GM12878 (cell line): ENCODE measurements around the gene IFITM2. TPM values are rescaled to one million over a fixed set of nuclear protein-coding genes. Genes with fewer than 3 reads are reported as not detected.

Source experiments
- ATAC-seq: fragments of 200-7000 bp; cut with Tn5 transposase; 3 replicates; pipeline ENCODE4 v1.9.1; 2020; ENCODE audit warnings: mild to moderate bottlenecking, moderate library complexity
- BruUV-seq: library from RNA; stranded (reverse); fragments of 400-500 nt; replicated peaks from 2 replicates; lab custom pipeline; 2021; lab: Mats Ljungman, UMichigan
- CTCF ChIA-PET: fragments of 300-600 bp; sonication (Branson Sonifier 250); formaldehyde crosslinking; extraction: SDS; loops from one replicate; lab custom pipeline; 2021; ENCODE audit warnings: inconsistent platforms; lab: Yijun Ruan, JAX
- POLR2A ChIA-PET: fragments of 350-600 bp; formaldehyde crosslinking; extraction: SDS; loops from one replicate; lab custom pipeline; 2021; ENCODE audit warnings: inconsistent platforms; lab: Charles Lee
- RAD21 ChIA-PET: fragments of 300-600 bp; sonication (Branson Sonifier 250); formaldehyde crosslinking; loops from one replicate; lab custom pipeline; 2023; ENCODE audit warnings: antibody characterized with exemption; ENCODE audit not compliant: unreplicated experiment; lab: Charles Lee
- SMC1A ChIA-PET: fragments of 300-600 bp; sonication (Branson Sonifier 250); formaldehyde crosslinking; loops from one replicate; lab custom pipeline; 2023; ENCODE audit not compliant: unreplicated experiment, uncharacterized antibody; lab: Charles Lee
- DNase-seq: peaks from one replicate; pipeline ENCODE4 v3.0.0-alpha.2; 2011; ENCODE audit warnings: low read depth, low spot score
- FAIRE-seq: peaks from 3 replicates; lab custom pipeline; 2011; peaks lifted over from hg19 to GRCh38; lab: Jason Lieb, UNC
- H2AFZ ChIP-seq: 2 replicates; pipeline ENCODE4 v1.6.0; 2011; ENCODE audit warnings: low read depth, low read length, control low read depth; ENCODE audit not compliant: control insufficient read depth
- H3K27ac ChIP-seq: 2 replicates; pipeline ENCODE4 v1.5.1; 2011; ENCODE audit warnings: control low read depth; ENCODE audit not compliant: control insufficient read depth, insufficient read depth
- H3K27me3 ChIP-seq, 2 experiments: replicated peaks in 1 of 2; 2 replicates each; pipeline versions ENCODE4 v1.6.0 to v1.6.1; 2011; ENCODE audit warnings: low read length in 1 of 2; ENCODE audit not compliant: control insufficient read depth in 2 of 2, insufficient read depth in 2 of 2
- H3K36me3 ChIP-seq, 2 experiments: 2 replicates each; pipeline ENCODE4 v1.5.1; 2011; ENCODE audit warnings: low read length in 1 of 2; ENCODE audit not compliant: control insufficient read depth in 2 of 2, insufficient read depth in 2 of 2
- H3K4me1 ChIP-seq: 2 replicates; pipeline ENCODE4 v1.6.1; 2011; ENCODE audit warnings: mild to moderate bottlenecking, low read length, moderate library complexity, mixed read lengths; ENCODE audit not compliant: control insufficient read depth, insufficient read depth
- H3K4me2 ChIP-seq: 2 replicates; pipeline ENCODE4 v1.6.0; 2011; ENCODE audit warnings: control low read depth; ENCODE audit not compliant: control insufficient read depth, insufficient read depth
- H3K4me3 ChIP-seq: fragments of 200-600 bp; sonication (generic); 2 replicates; pipeline ENCODE4 v1.5.1; 2016
- H3K79me2 ChIP-seq: 2 replicates; pipeline ENCODE4 v1.6.0; 2011; ENCODE audit warnings: low read length; ENCODE audit not compliant: control insufficient read depth, insufficient read depth
- H3K9ac ChIP-seq: 2 replicates; pipeline ENCODE4 v1.8.0; 2011; ENCODE audit warnings: low read length, control low read depth, mixed read lengths; ENCODE audit not compliant: control insufficient read depth, insufficient read depth
- H3K9me3 ChIP-seq: replicated peaks from 3 replicates; pipeline ENCODE4 v1.5.1; 2011; ENCODE audit warnings: mild to moderate bottlenecking, low read length; ENCODE audit not compliant: control insufficient read depth, insufficient read depth
- H4K20me1 ChIP-seq: 2 replicates; pipeline ENCODE4 v1.6.0; 2011; ENCODE audit not compliant: control insufficient read depth, insufficient read depth
- BACH1 ChIP-seq: fragments of 450-650 bp; IDR thresholded peaks from 2 replicates; pipeline ENCODE4 v1.6.1; 2017; ENCODE audit warnings: mild to moderate bottlenecking, borderline replicate concordance
- BCL11A ChIP-seq: IDR thresholded peaks from 2 replicates; pipeline ENCODE4 v1.6.1; 2011; ENCODE audit warnings: low read depth, low read length
- BHLHE40 ChIP-seq, 2 experiments: fragments of 450-650 bp in 1 of 2; IDR thresholded peaks; 2 replicates each; pipeline ENCODE4 v1.6.1; 2011 to 2017; ENCODE audit warnings: low read depth in 2 of 2, borderline replicate concordance in 1 of 2, improper control_type of control experiment in 1 of 2, low read length in 1 of 2, mild to moderate bottlenecking in 1 of 2
- BMI1 ChIP-seq: fragments of 450-650 bp; IDR thresholded peaks from 2 replicates; pipeline ENCODE4 v1.6.1; 2016; ENCODE audit warnings: mild to moderate bottlenecking, moderate library complexity, borderline replicate concordance
- EGR1 ChIP-seq, 2 experiments: IDR thresholded peaks; 1 replicate in 1 of 2; 2 replicates in 1 of 2; pipeline ENCODE4 v1.6.1; 2011 to 2012; ENCODE audit warnings: low read depth in 2 of 2, low read length in 2 of 2, borderline replicate concordance in 1 of 2, mild to moderate bottlenecking in 1 of 2, moderate library complexity in 1 of 2
- GABPA ChIP-seq: IDR thresholded peaks from 2 replicates; pipeline ENCODE4 v1.6.1; 2014; ENCODE audit warnings: antibody characterized with exemption, low read depth, mild to moderate bottlenecking, inconsistent platforms
- HDGF ChIP-seq: fragments of 450-650 bp; IDR thresholded peaks from 2 replicates; pipeline ENCODE4 v1.6.1; 2016; ENCODE audit warnings: antibody characterized with exemption
- MEF2B ChIP-seq: fragments of 450-650 bp; IDR thresholded peaks from 2 replicates; pipeline ENCODE4 v1.6.1; 2018; ENCODE audit warnings: mild to moderate bottlenecking, moderate library complexity; ENCODE audit not compliant: partially characterized antibody, poor library complexity, severe bottlenecking
- NFYA ChIP-seq: IDR thresholded peaks from 2 replicates; pipeline ENCODE4 v1.6.1; 2011; ENCODE audit warnings: low read depth, mild to moderate bottlenecking, low read length, improper control_type of control experiment, borderline replicate concordance
- PML ChIP-seq: IDR thresholded peaks from 2 replicates; pipeline ENCODE4 v1.6.1; 2012; ENCODE audit warnings: low read length, inconsistent platforms
- POLR2AphosphoS5 ChIP-seq: IDR thresholded peaks from 2 replicates; pipeline ENCODE4 v1.6.1; 2011; ENCODE audit warnings: mild to moderate bottlenecking, low read length, inconsistent platforms
- SP1 ChIP-seq: IDR thresholded peaks from one replicate; pipeline ENCODE4 v1.6.1; 2011; ENCODE audit warnings: low read depth, low read length
- STAT3 ChIP-seq: IDR thresholded peaks from 2 replicates; pipeline ENCODE4 v1.6.1; 2011; ENCODE audit warnings: low read depth, low read length, improper control_type of control experiment
- TAF1 ChIP-seq: IDR thresholded peaks from 2 replicates; pipeline ENCODE4 v1.6.1; 2011; ENCODE audit warnings: mild to moderate bottlenecking, low read depth, low read length, borderline replicate concordance
- TARDBP ChIP-seq: IDR thresholded peaks from 2 replicates; pipeline ENCODE4 v1.6.1; 2016; ENCODE audit warnings: borderline replicate concordance
- TCF3 ChIP-seq: IDR thresholded peaks from 2 replicates; pipeline ENCODE4 v1.6.1; 2012; ENCODE audit warnings: low read depth, mild to moderate bottlenecking, low read length, borderline replicate concordance; ENCODE audit not compliant: insufficient read depth
- WGBS: methylation state at CpG from one replicate; pipeline ENCODE4 v1.1.6; 2016; ENCODE audit warnings: low lambda C conversion rate; ENCODE audit not compliant: insufficient replicate concordance, insufficient coverage; ENCODE audit errors: missing lambda C conversion rate; 5-methylcytosine and 5-hydroxymethylcytosine counted together
- in situ Hi-C: fragments of 300-500 bp; cut with MboI; formaldehyde crosslinking; loops from 9 replicates; pipeline ENCODE4 v1.14.3; 2018; ENCODE audit warnings: mixed read lengths
- intact Hi-C: fragments of 100-400 bp; cut with micrococcal nuclease; formaldehyde crosslinking; loops from one replicate; pipeline ENCODE4 v1.14.2; 2022; ENCODE audit not compliant: unreplicated experiment
- polyA plus RNA-seq, 11 experiments: library from polyadenylated mRNA; depleted of rRNA in 4 of 11; unstranded in 6 of 11; stranded (reverse) in 5 of 11; fragments of >200 nt; fragmentation: Nextera tagmentation in 4 of 11; fragmentation: Illumina TruSeq in 1 of 11; extraction: Ambion mirVana in 4 of 11; extraction: Trizol in 1 of 11; gene quantifications; 1 replicate in 1 of 11; 2 replicates in 10 of 11; pipeline versions ENCODE4 v1.2.1 to v1.2.3, GENCODE V29; 2011 to 2016; ENCODE audit warnings: inconsistent platforms in 2 of 11, missing spikeins in 2 of 11, low read depth in 1 of 11
- total RNA-seq, 4 experiments: library from RNA; depleted of rRNA in 3 of 4; stranded (reverse); fragments of >200 nt in 3 of 4; fragmentation: Illumina TruSeq in 1 of 4; extraction: Trizol in 1 of 4; gene quantifications; 2 replicates each; pipeline versions ENCODE4 v1.2.1 to v1.2.3, GENCODE V29; 2013 to 2021
- TF ChIP-seq, protein P1 (sequence below): fragments of 450-650 bp; conservative IDR thresholded peaks from 2 replicates; pipeline ENCODE4 v1.6.1; 2017; ENCODE audit warnings: mild to moderate bottlenecking, moderate library complexity
- TF ChIP-seq, protein P2 (sequence below): fragments of 450-650 bp; IDR thresholded peaks from 2 replicates; pipeline ENCODE4 v1.6.1; 2018; ENCODE audit warnings: mild to moderate bottlenecking, low read depth, moderate library complexity; ENCODE audit not compliant: partially characterized antibody

IFITM2 gene
- total and polyA plus RNA-seq, 10 of the 15 experiments (the other 5 are each of a cell fraction or from before 2014, with no cell fraction given): 116 to 3,672 (median 724) TPM

DNA sequence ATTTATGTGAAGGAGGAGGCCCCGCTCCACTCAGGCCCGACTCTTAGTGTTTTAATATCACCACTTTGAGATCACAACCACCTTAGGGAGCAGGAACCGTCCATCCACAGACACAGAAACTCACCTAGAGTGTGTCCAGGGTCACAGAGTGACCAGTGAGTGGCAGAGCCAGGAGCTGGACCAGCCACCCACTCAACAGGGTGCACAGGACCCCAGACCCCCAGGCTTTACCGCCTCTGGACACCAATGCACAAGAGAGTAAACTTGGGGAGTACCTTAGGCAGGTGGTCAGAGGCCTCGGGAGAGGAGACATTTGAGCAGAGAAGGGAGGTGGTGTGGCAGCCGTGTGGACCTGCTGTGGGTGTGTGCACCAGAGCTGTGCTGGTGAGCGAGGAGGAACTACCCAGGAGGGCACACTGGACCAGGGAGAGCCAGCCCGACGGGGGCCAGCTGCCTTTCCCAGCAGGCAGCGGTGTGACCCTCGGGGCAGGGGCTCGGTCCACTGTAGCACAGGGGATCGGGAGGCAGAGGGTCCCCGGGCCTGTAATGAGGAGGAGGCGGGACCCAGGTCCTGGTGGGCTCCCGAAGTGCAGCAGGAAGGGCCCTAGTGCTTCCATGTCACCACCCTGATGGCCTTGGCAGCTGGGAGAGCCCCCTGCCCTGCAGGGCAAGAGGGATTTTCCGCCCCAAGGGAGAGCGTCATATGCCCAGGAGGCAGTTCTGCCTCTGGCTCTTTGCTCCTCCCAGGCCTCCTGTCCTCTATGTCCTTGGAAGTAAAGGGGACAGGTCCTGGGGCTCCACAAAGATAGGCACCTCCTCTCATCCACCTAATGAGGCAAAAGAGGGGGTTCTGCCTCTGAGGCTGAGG is 36.9 kb upstream of the IFITM2 start (continued):
- TF ChIP-seq, protein P1, sequence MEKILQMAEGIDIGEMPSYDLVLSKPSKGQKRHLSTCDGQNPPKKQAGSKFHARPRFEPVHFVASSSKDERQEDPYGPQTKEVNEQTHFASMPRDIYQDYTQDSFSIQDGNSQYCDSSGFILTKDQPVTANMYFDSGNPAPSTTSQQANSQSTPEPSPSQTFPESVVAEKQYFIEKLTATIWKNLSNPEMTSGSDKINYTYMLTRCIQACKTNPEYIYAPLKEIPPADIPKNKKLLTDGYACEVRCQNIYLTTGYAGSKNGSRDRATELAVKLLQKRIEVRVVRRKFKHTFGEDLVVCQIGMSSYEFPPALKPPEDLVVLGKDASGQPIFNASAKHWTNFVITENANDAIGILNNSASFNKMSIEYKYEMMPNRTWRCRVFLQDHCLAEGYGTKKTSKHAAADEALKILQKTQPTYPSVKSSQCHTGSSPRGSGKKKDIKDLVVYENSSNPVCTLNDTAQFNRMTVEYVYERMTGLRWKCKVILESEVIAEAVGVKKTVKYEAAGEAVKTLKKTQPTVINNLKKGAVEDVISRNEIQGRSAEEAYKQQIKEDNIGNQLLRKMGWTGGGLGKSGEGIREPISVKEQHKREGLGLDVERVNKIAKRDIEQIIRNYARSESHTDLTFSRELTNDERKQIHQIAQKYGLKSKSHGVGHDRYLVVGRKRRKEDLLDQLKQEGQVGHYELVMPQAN: no peak
- TF ChIP-seq GABPA (no peak), BCL11A (no peak)

DNA sequence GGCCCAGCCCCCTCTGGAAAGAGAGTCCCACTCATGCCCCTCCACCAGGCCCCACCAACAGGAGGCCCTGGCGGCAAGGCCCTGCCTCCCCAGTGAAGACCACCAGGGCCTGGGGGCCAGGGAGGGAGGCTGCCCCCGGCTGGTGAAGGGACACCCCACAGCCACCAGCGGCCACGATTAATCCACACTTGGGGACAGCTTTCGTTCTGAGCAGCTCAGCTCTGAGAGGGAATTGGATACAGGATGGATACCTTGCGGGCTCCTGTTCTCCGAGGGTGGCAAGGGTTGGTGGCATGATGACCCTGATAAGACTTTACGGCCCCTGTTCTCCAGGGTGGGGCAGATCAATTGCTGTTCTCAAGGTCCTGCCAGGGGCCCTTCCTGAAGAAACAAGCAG is 36.3 kb upstream of the IFITM2 start:
- POLR2A ChIA-PET: interaction anchor here (1.2 kb wide), 1 partner anchor 16 kb away, joined by 3 read pairs; no protein-coding TSS in a partner anchor
- H3K79me2 ChIP-seq: peaks cover 7% of the 10 kb centered on the region
- no peak for ATAC-seq
- no peak for FAIRE-seq
- H3K4me3 ChIP-seq: no peak overlapping the region
- H2AFZ ChIP-seq: no peak overlapping the region
- no peaks in the 10 kb centered on the region for H3K27me3 ChIP-seq
- SMC1A ChIA-PET: interaction anchor here (1.0 kb wide), 1 partner anchor 18 kb away, joined by 3 read pairs; the partner anchor contains the start of gene PGGHG
- CTCF ChIA-PET: interaction anchor here (0.6 to 1.0 kb wide), 2 partner anchors 8 to 12 kb away, joined by 3 read pairs; no protein-coding TSS in a partner anchor
- H3K9ac ChIP-seq: no peak overlapping the region
- intact Hi-C loops (no loop called here), in situ Hi-C loops (no loop called here)
- WGBS: 90% methylated on average over 8 of the region's 8 CpGs
- H3K36me3 ChIP-seq: no peaks in the 10 kb centered on the region
- RAD21 ChIA-PET: no interaction called here
- no peaks in the 10 kb centered on the region for H4K20me1 ChIP-seq
- no peak overlapping the region for H3K27ac ChIP-seq
- DNase-seq: no peak
- H3K9me3 ChIP-seq: no peaks in the 10 kb centered on the region; the same call in 2 of the 3 replicates
- no peak overlapping the region for H3K4me2 ChIP-seq
- BruUV-seq: no TSS peak
- peaks cover 14% of the 10 kb centered on the region for H3K4me1 ChIP-seq
- TF ChIP-seq STAT3: no peak
- TF ChIP-seq BACH1: no peak
- no peak for TF ChIP-seq POLR2AphosphoS5
- TF ChIP-seq SP1: no peak
- no peak for TF ChIP-seq TARDBP
- TF ChIP-seq TCF3: no peak
- TF ChIP-seq EGR1 (IDR thresholded peaks at IDR 0.05; ENCODE audit: borderline replicate concordance in 1 of 2, low read depth in 2 of 2, low read length in 2 of 2): no peak
- no peak for TF ChIP-seq HDGF
- TF ChIP-seq BMI1: no peak
- no peak for TF ChIP-seq MEF2B
- TF ChIP-seq PML: no peak
- no peak for TF ChIP-seq BHLHE40 (IDR thresholded peaks at IDR 0.05; ENCODE audit: borderline replicate concordance in 1 of 2, low read depth in 2 of 2, low read length in 1 of 2)
- TF ChIP-seq BCL11A: no peak
- TF ChIP-seq, protein P2, sequence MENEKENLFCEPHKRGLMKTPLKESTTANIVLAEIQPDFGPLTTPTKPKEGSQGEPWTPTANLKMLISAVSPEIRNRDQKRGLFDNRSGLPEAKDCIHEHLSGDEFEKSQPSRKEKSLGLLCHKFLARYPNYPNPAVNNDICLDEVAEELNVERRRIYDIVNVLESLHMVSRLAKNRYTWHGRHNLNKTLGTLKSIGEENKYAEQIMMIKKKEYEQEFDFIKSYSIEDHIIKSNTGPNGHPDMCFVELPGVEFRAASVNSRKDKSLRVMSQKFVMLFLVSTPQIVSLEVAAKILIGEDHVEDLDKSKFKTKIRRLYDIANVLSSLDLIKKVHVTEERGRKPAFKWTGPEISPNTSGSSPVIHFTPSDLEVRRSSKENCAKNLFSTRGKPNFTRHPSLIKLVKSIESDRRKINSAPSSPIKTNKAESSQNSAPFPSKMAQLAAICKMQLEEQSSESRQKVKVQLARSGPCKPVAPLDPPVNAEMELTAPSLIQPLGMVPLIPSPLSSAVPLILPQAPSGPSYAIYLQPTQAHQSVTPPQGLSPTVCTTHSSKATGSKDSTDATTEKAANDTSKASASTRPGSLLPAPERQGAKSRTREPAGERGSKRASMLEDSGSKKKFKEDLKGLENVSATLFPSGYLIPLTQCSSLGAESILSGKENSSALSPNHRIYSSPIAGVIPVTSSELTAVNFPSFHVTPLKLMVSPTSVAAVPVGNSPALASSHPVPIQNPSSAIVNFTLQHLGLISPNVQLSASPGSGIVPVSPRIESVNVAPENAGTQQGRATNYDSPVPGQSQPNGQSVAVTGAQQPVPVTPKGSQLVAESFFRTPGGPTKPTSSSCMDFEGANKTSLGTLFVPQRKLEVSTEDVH: no peak
- no peak for TF ChIP-seq TAF1
- TF ChIP-seq GABPA: no peak
- TF ChIP-seq NFYA: no peak
